Measurements from ENCODE around the gene THRA. TPM values are rescaled to one million over a fixed set of nuclear protein-coding genes. Genes with fewer than 3 reads are reported as not detected.

The THRA gene
- total and polyA plus RNA-seq, 2 donors from 2014 or later = 40.8 to 63.9 TPM

GRCh38 chr17:40073454-40074174 is 10.8 kb downstream of the THRA start:
- Histone ChIP-seq H3K4me1 (ENCODE audit: control insufficient read depth in 2 of 3, insufficient read depth in 2 of 3, low read depth in 1 of 3, low read length in 3 of 3) (peaks cover 3 to 78% (median 74%) of the 10 kb centered on the region in 3 donors), H3K27ac (ENCODE audit: low read depth in 2 of 2, low read length in 2 of 2) (peak overlapping the region; percentile 92 to 97), H3K36me3 (ENCODE audit: control insufficient read depth in 2 of 3, insufficient read depth in 3 of 3, low read length in 3 of 3) (peaks cover 0 to 4% (median 0%) of the 10 kb centered on the region in 3 donors), H3K9ac (ENCODE audit: low read length in 3 of 3) (peak overlapping the region in 2 of 3 donors; percentile 8 to 50), H3K4me3 (ENCODE audit: low read length in 3 of 3) (no peak overlapping the region), H3K9me3 (ENCODE audit: control insufficient read depth in 2 of 3, insufficient read depth in 1 of 3, low read length in 3 of 3) (no peaks in the 10 kb centered on the region), H3K27me3 (ENCODE audit: control insufficient read depth, insufficient read depth, low read length) (no peaks in the 10 kb centered on the region)
- DNase-seq (no peak), FAIRE-seq (no peak)
- TF ChIP-seq CTCF (IDR thresholded peaks at IDR 0.05; ENCODE audit: borderline replicate concordance, extremely low read depth, insufficient read depth) = no peak
- intact Hi-C loops (cut with DNase I) = loop anchor here (5.0 kb wide), 1 partner anchor 39 kb away; no protein-coding TSS in a partner anchor

GRCh38 chr17:40074175-40074512 is 11.4 kb downstream of the THRA start:
- Histone ChIP-seq H3K27me3 (ENCODE audit: control insufficient read depth, insufficient read depth, low read length) (no peaks in the 10 kb centered on the region), H3K9ac (ENCODE audit: low read length in 3 of 3) (no peak overlapping the region), H3K9me3 (ENCODE audit: control insufficient read depth in 2 of 3, insufficient read depth in 1 of 3, low read length in 3 of 3) (no peaks in the 10 kb centered on the region), H3K4me3 (ENCODE audit: low read length in 3 of 3) (no peak overlapping the region), H3K4me1 (ENCODE audit: control insufficient read depth in 2 of 3, insufficient read depth in 2 of 3, low read depth in 1 of 3, low read length in 3 of 3) (peaks cover 3 to 73% (median 69%) of the 10 kb centered on the region in 3 donors), H3K27ac (ENCODE audit: low read depth in 2 of 2, low read length in 2 of 2) (peak overlapping the region; percentile 92 to 97), H3K36me3 (ENCODE audit: control insufficient read depth in 2 of 3, insufficient read depth in 3 of 3, low read length in 3 of 3) (peaks cover 0 to 4% (median 0%) of the 10 kb centered on the region in 3 donors)
- FAIRE-seq (no peak), DNase-seq (no peak)
- intact Hi-C loops (cut with DNase I) = loop anchor here (5.0 kb wide), 1 partner anchor 38 kb away; no protein-coding TSS in a partner anchor
- TF ChIP-seq CTCF (IDR thresholded peaks at IDR 0.05; ENCODE audit: borderline replicate concordance, extremely low read depth, insufficient read depth) = no peak

- Histone ChIP-seq H3K27ac (ENCODE audit: low read depth in 2 of 2, low read length in 2 of 2) (peak overlapping the region; percentile 54 to 97), H3K9ac (ENCODE audit: low read length in 3 of 3) (peak overlapping the region in 1 of 3 donors; percentile 46), H3K27me3 (ENCODE audit: control insufficient read depth, insufficient read depth, low read length) (no peaks in the 10 kb centered on the region), H3K36me3 (ENCODE audit: control insufficient read depth in 2 of 3, insufficient read depth in 3 of 3, low read length in 3 of 3) (peaks cover 0 to 4% (median 0%) of the 10 kb centered on the region in 3 donors), H3K4me3 (ENCODE audit: low read length in 3 of 3) (peak overlapping the region in 1 of 3 donors; percentile 29), H3K4me1 (ENCODE audit: control insufficient read depth in 2 of 3, insufficient read depth in 2 of 3, low read depth in 1 of 3, low read length in 3 of 3) (peaks cover 3 to 66% (median 62%) of the 10 kb centered on the region in 3 donors), H3K9me3 (ENCODE audit: control insufficient read depth in 2 of 3, insufficient read depth in 1 of 3, low read length in 3 of 3) (no peaks in the 10 kb centered on the region)
- FAIRE-seq (no peak), DNase-seq (no peak)
- intact Hi-C loops (cut with DNase I) = loop anchor here (5.0 kb wide), 1 partner anchor 37 kb away; no protein-coding TSS in a partner anchor
- no peak for TF ChIP-seq CTCF (IDR thresholded peaks at IDR 0.05; ENCODE audit: borderline replicate concordance, extremely low read depth, insufficient read depth)
These were observed 12.1 kb downstream of the THRA start for GRCh38 chr17:40074871-40075200.

All from kidney (tissue), 14 donors.